Epithelial cell of proximal tubule (primary cell): ENCODE results near the gene LAIR1. TPM values are rescaled to one million over a fixed set of nuclear protein-coding genes. Genes with fewer than 3 reads are reported as not detected.

Source experiments
- DNase-seq: peaks from one replicate; pipeline ENCODE4 v3.0.0-alpha.2; 2011; ENCODE audit warnings: low read depth
- H3K4me3 ChIP-seq: 2 replicates; pipeline ENCODE4 v1.5.1; 2011; ENCODE audit warnings: low read depth, mild to moderate bottlenecking, low read length
- CTCF ChIP-seq: conservative IDR thresholded peaks from 2 replicates; pipeline ENCODE4 v1.5.1; 2012; ENCODE audit warnings: low read depth, mild to moderate bottlenecking, low read length
- total RNA-seq: library from RNA; depleted of rRNA; stranded (reverse); fragments of >200 nt; gene quantifications from 2 replicates; pipeline ENCODE4 v1.2.3, GENCODE V29; 2015

Gene LAIR1
- total RNA-seq, 1 donor from 2014 or later, result not detected

- no peak for TF ChIP-seq CTCF
- H3K4me3 ChIP-seq, result no peak within 1 kb of the TSS
- DNase-seq, result no peak
These were observed 52.0 kb downstream of the LAIR1 start, which contains the start of gene LILRA5 for GRCh38 chr19:54312436-54313377. Gene LILRA5 (minus strand): TSS chr19:54313166. CDS start chr19:54313019, 147 bp downstream.

- DNase-seq, result no peak
- no peak for TF ChIP-seq CTCF
- no peak overlapping the region for H3K4me3 ChIP-seq
These were observed 52.7 kb downstream of the LAIR1 start for GRCh38 chr19:54312011-54312410.

GRCh38 chr19:54311486-54311885 is 53.2 kb downstream of the LAIR1 start:
- no peak for TF ChIP-seq CTCF
- no peak for DNase-seq

GRCh38 chr19:54310543-54310942 is 54.2 kb downstream of the LAIR1 start:
- no peak for DNase-seq
- no peak overlapping the region for H3K4me3 ChIP-seq
- no peak for TF ChIP-seq CTCF

More at GRCh38 chr19:54311486-54311885, 53.2 kb downstream of the LAIR1 start:
- H3K4me3 ChIP-seq, result no peak overlapping the region

- DNase-seq, result no peak
- no peak for TF ChIP-seq CTCF
- H3K4me3 ChIP-seq, result no peak overlapping the region
These were observed 54.9 kb downstream of the LAIR1 start for GRCh38 chr19:54309811-54310210.

- no peak overlapping the region for H3K4me3 ChIP-seq
- DNase-seq, result no peak
- TF ChIP-seq CTCF, result no peak
These were observed 57.2 kb downstream of the LAIR1 start for GRCh38 chr19:54307389-54308020.
